Activated CD8-positive, alpha-beta T cell treated with anti-CD3 and anti-CD28 coated beads for 36 hours (primary cell): ENCODE measurements around the gene CCL24. TPM values are rescaled to one million over a fixed set of nuclear protein-coding genes. Genes with fewer than 3 reads are reported as not detected.

Experiments
- ATAC-seq: fragments of 200-7000 bp; cut with Tn5 transposase; one replicate; pipeline ENCODE4 v1.10.0; 2021; ENCODE audit warnings: mild to moderate bottlenecking, moderate library complexity
- CTCF ChIA-PET: fragments of 350-600 bp; sonication (Branson Sonifier 250); formaldehyde crosslinking; loops from one replicate; lab custom pipeline; 2021; ENCODE audit warnings: antibody characterized with exemption; lab: Charles Lee
- POLR2A ChIA-PET: fragments of 350-600 bp; sonication (Branson Sonifier 250); formaldehyde crosslinking; loops from one replicate; lab custom pipeline; 2021; ENCODE audit warnings: antibody characterized with exemption; lab: Charles Lee
- DNase-seq: peaks from one replicate; pipeline ENCODE4 v3.0.0-alpha.2; 2020
- H3K27ac Mint-ChIP-seq: one replicate; pipeline ENCODE4 v1.8.0; 2021; ENCODE audit warnings: mild to moderate bottlenecking, mixed read lengths
- H3K27me3 Mint-ChIP-seq: one replicate; pipeline ENCODE4 v1.8.0; 2021; ENCODE audit warnings: mixed read lengths
- H3K36me3 Mint-ChIP-seq: one replicate; pipeline ENCODE4 v1.8.0; 2021; ENCODE audit warnings: low read depth, mixed read lengths
- H3K4me1 Mint-ChIP-seq: one replicate; pipeline ENCODE4 v1.8.0; 2021; ENCODE audit warnings: low read depth, mixed read lengths
- H3K4me3 Mint-ChIP-seq: one replicate; pipeline ENCODE4 v1.8.0; 2021; ENCODE audit warnings: mild to moderate bottlenecking, moderate library complexity, mixed read lengths
- H3K9me3 Mint-ChIP-seq: one replicate; pipeline ENCODE4 v1.8.0; 2021; ENCODE audit warnings: mixed read lengths
- intact Hi-C: fragments of 100-400 bp; cut with micrococcal nuclease; formaldehyde crosslinking; loops from one replicate; pipeline ENCODE4 v1.10.0; 2022
- total RNA-seq, 2 experiments: library from RNA; stranded (reverse); gene quantifications; one replicate each; pipeline ENCODE4 v1.2.3, GENCODE V29; 2021
- TF ChIP-seq, protein P1 (sequence below): fragments of 200-600 bp; IDR thresholded peaks from one replicate; pipeline ENCODE4 v1.8.0; 2022; ENCODE audit warnings: antibody characterized with exemption, mild to moderate bottlenecking

Gene CCL24
- total RNA-seq, 2 experiments from 2014 or later: not detected

GRCh38 chr7:75819711-75820110 is 6.1 kb upstream of the CCL24 start:
- ATAC-seq (no peak), DNase-seq (no peak)
- intact Hi-C loops: no loop called here
- Mint-ChIP-seq H3K36me3 (no peaks in the 10 kb centered on the region), H3K27me3 (no peaks in the 10 kb centered on the region), H3K4me3 (no peak overlapping the region), H3K9me3 (no peaks in the 10 kb centered on the region), H3K27ac (no peak overlapping the region), H3K4me1 (peaks cover 2% of the 10 kb centered on the region)
- TF ChIP-seq, protein P1, sequence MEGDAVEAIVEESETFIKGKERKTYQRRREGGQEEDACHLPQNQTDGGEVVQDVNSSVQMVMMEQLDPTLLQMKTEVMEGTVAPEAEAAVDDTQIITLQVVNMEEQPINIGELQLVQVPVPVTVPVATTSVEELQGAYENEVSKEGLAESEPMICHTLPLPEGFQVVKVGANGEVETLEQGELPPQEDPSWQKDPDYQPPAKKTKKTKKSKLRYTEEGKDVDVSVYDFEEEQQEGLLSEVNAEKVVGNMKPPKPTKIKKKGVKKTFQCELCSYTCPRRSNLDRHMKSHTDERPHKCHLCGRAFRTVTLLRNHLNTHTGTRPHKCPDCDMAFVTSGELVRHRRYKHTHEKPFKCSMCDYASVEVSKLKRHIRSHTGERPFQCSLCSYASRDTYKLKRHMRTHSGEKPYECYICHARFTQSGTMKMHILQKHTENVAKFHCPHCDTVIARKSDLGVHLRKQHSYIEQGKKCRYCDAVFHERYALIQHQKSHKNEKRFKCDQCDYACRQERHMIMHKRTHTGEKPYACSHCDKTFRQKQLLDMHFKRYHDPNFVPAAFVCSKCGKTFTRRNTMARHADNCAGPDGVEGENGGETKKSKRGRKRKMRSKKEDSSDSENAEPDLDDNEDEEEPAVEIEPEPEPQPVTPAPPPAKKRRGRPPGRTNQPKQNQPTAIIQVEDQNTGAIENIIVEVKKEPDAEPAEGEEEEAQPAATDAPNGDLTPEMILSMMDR: no peak
- ChIA-PET POLR2A (no interaction called here), CTCF (no interaction called here)

DNA sequence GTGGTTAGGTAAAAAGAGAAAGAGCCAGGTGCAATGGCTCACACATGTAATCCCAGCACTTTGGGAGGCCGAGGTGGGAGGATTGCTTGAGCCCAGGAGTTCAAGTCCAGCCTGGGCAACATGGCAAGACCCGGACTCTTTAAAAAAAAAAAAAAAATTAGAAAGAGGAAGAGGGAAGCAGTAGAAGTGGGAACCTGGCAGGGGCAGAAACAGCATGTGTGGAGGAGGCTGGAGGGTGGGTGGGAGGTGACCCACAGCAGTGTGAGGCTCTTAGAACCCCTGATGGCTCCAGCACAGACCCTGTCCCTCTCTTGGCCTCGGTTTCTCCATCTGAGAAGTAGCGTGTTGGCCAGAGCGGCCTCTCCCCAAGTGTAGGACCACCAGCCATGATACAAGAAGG is 4.9 kb upstream of the CCL24 start:
- H3K9me3 Mint-ChIP-seq: no peaks in the 10 kb centered on the region
- no peak for ATAC-seq

GRCh38 chr7:75817116-75817515 is 3.5 kb upstream of the CCL24 start:
- ChIA-PET POLR2A (no interaction called here), CTCF (no interaction called here)
- Mint-ChIP-seq H3K27ac (no peak overlapping the region), H3K4me1 (peaks cover 2% of the 10 kb centered on the region), H3K9me3 (no peaks in the 10 kb centered on the region), H3K36me3 (no peaks in the 10 kb centered on the region), H3K4me3 (no peak overlapping the region), H3K27me3 (peaks cover 4% of the 10 kb centered on the region)
- ATAC-seq (no peak), DNase-seq (no peak)
- TF ChIP-seq, protein P1: no peak
- intact Hi-C loops: no loop called here

More for the DNA sequence above, 4.9 kb upstream of the CCL24 start:
- Mint-ChIP-seq H3K4me3 (no peak overlapping the region), H3K36me3 (no peaks in the 10 kb centered on the region), H3K4me1 (peaks cover 2% of the 10 kb centered on the region), H3K27ac (no peak overlapping the region), H3K27me3 (peaks cover 4% of the 10 kb centered on the region)
- intact Hi-C loops: no loop called here
- CTCF ChIA-PET: no interaction called here
- TF ChIP-seq, protein P1: no peak
- POLR2A ChIA-PET: no interaction called here
- DNase-seq: no peak

DNA sequence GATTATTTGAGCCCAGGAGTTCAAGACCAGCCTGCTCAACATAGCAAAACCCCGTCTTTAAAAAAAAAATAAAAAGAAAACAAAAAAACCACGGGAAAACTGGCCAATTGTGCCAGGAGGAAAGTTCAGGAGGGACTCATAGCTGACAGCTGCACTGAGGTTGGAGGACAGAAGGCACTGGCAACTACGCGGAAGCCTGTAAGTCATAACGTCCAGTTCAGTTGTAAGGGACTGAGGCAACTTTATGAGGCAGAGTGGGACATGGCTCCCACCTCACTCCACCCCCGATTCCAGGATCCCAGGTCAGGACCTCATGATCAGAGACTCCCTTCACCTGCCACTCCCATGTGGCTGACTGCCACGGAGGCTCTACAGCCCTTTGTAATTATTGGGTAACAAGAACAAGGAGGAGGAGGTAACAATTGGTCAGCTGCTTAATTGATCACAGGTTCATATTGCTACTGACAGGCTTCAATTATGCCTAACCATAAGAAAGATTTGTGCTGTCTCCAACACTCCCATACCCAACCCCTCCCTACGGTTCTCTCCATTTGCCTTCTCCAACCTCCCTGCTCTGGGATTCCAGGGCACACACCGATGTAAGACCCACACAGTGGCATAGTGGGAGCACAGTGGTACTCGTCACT is 1.9 kb upstream of the CCL24 start:
- Mint-ChIP-seq H3K4me1 (peaks cover 2% of the 10 kb centered on the region), H3K27ac (no peak overlapping the region), H3K36me3 (no peaks in the 10 kb centered on the region), H3K27me3 (peaks cover 4% of the 10 kb centered on the region), H3K4me3 (no peak overlapping the region), H3K9me3 (no peaks in the 10 kb centered on the region)
- no peak for DNase-seq
- intact Hi-C loops: no loop called here
- no peak for ATAC-seq
- CTCF ChIA-PET: interaction anchor here (0.7 kb wide), 1 partner anchor 1544 kb away, joined by 3 read pairs; no protein-coding TSS in a partner anchor
- POLR2A ChIA-PET: no interaction called here
- TF ChIP-seq, protein P1: no peak

DNA sequence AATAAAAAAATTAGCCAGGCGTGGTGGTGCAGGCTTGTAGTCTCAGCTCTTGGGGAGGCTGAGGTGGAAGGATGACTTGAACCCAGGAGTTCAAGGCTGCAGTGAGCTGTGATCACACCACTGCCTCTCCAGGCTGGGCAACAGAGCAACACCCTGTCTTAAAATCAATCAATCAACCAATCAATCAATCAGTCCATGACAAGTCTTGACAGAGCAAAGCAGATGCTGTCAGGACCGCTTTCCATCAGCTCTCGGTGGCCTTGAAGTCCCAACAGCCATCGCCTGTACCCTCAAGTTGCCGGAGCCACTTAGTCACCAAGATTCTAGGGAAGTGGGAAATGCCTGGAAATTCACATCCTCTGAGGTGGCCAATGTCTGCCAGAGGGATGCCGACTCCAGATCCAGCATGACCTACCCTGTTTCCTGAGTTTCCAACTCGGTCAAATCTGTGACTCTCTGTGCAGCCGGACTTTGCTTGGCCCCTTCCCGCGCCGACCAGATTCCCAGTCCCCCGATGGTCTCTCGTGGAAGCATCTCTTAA is 871 bp upstream of the CCL24 start:
- intact Hi-C loops: no loop called here
- Mint-ChIP-seq H3K27ac (no peak overlapping the region), H3K4me1 (peaks cover 2% of the 10 kb centered on the region), H3K4me3 (no peak overlapping the region), H3K9me3 (no peaks in the 10 kb centered on the region), H3K27me3 (peaks cover 4% of the 10 kb centered on the region), H3K36me3 (no peaks in the 10 kb centered on the region)
- ChIA-PET POLR2A (interaction anchor here (1.1 kb wide), 1 partner anchor 96 kb away, joined by 4 read pairs; no protein-coding TSS in a partner anchor), CTCF (no interaction called here)
- TF ChIP-seq, protein P1: no peak
- DNase-seq (no peak), ATAC-seq (no peak)
